SK-N-SH (cell line): ENCODE data around the gene SH3GL2. TPM values are rescaled to one million over a fixed set of nuclear protein-coding genes. Genes with fewer than 3 reads are reported as not detected.

Experiments used
- CTCF ChIA-PET: fragments of 300-600, 350-600 bp; formaldehyde crosslinking; extraction: SDS; loops from one replicate; lab custom pipeline; 2021; lab: Yijun Ruan, JAX
- POLR2A ChIA-PET: fragments of 350-600 bp; sonication (Branson Sonifier 250); formaldehyde crosslinking; extraction: SDS; loops from one replicate; lab custom pipeline; 2020; ENCODE audit warnings: antibody characterized with exemption, inconsistent platforms; lab: Yijun Ruan, JAX
- DNase-seq: peaks from one replicate; pipeline ENCODE4 v3.0.0; 2012
- H2AFZ ChIP-seq: fragments of 200-600 bp; sonication (generic); 2 replicates; pipeline ENCODE4 v1.8.1; 2016; ENCODE audit warnings: antibody characterized with exemption, mild to moderate bottlenecking, low read depth
- H3F3A ChIP-seq: fragments of 200-600 bp; sonication (generic); replicated peaks from 2 replicates; pipeline ENCODE3; 2016; ENCODE audit warnings: antibody characterized with exemption, mild to moderate bottlenecking; ENCODE audit not compliant: insufficient read depth
- H3K27ac ChIP-seq, 2 experiments: fragments of 200-500 bp in 1 of 2; fragments of 200-600 bp in 1 of 2; sonication (Bioruptor generic) in 1 of 2; sonication (generic), shearing (Covaris generic) in 1 of 2; 2 replicates each; pipeline versions ENCODE4 v1.5.1 to v1.6.1; 2014 to 2016; ENCODE audit warnings: low read depth in 2 of 2, inconsistent platforms in 1 of 2, low read length in 1 of 2, mild to moderate bottlenecking in 1 of 2, mixed read lengths in 1 of 2
- H3K27me3 ChIP-seq: fragments of 200-600 bp; sonication (generic), shearing (Covaris generic); 2 replicates; pipeline ENCODE4 v1.6.1; 2016; ENCODE audit warnings: mixed run types; ENCODE audit not compliant: insufficient read depth
- H3K36me3 ChIP-seq, 2 experiments: fragments of 200-500 bp in 1 of 2; fragments of 200-600 bp in 1 of 2; sonication (Bioruptor generic) in 1 of 2; sonication (generic) in 1 of 2; replicated peaks in 1 of 2; 2 replicates each; pipeline versions ENCODE3 to v1.5.1; 2014 to 2016; ENCODE audit warnings: low read length in 1 of 2, mild to moderate bottlenecking in 1 of 2; ENCODE audit not compliant: insufficient read depth in 2 of 2, control insufficient read depth in 1 of 2
- H3K4me1 ChIP-seq, 2 experiments: fragments of 200-500 bp in 1 of 2; fragments of 200-600 bp in 1 of 2; sonication (Bioruptor generic) in 1 of 2; sonication (generic), shearing (Covaris generic) in 1 of 2; 2 replicates each; pipeline versions ENCODE4 v1.5.1 to v1.6.1; 2014 to 2016; ENCODE audit warnings: low read depth in 1 of 2, low read length in 1 of 2, mixed run types in 1 of 2; ENCODE audit not compliant: insufficient read depth in 2 of 2, control insufficient read depth in 1 of 2
- H3K4me2 ChIP-seq: fragments of 200-600 bp; sonication (generic), shearing (Covaris generic); 2 replicates; pipeline ENCODE4 v1.6.1; 2017; ENCODE audit warnings: mixed run types
- H3K4me3 ChIP-seq, 2 experiments: fragments of 200-500 bp in 1 of 2; fragments of 200-600 bp in 1 of 2; sonication (Bioruptor generic) in 1 of 2; sonication (generic), shearing (Covaris generic) in 1 of 2; 2 replicates each; pipeline versions ENCODE4 v1.5.1 to v1.8.1; 2014 to 2016; ENCODE audit warnings: low read depth in 2 of 2, inconsistent platforms in 1 of 2, low read length in 1 of 2, mild to moderate bottlenecking in 1 of 2, mixed read lengths in 1 of 2, moderate library complexity in 1 of 2
- H3K79me2 ChIP-seq: fragments of 200-600 bp; sonication (generic); 2 replicates; pipeline ENCODE4 v1.8.1; 2017; ENCODE audit warnings: mild to moderate bottlenecking; ENCODE audit not compliant: insufficient read depth
- H3K9ac ChIP-seq: fragments of 200-600 bp; sonication (generic); 2 replicates; pipeline ENCODE4 v1.6.1; 2017; ENCODE audit warnings: mixed run types
- H3K9me2 ChIP-seq: fragments of 200-600 bp; sonication (generic); 2 replicates; pipeline ENCODE4 v1.6.1; 2017; ENCODE audit warnings: mixed run types
- H3K9me3 ChIP-seq: fragments of 200-600 bp; sonication (generic); 2 replicates; pipeline ENCODE4 v1.6.1; 2017; ENCODE audit warnings: mixed run types, mild to moderate bottlenecking, moderate library complexity
- H4K20me1 ChIP-seq: fragments of 200-600 bp; sonication (generic); 2 replicates; pipeline ENCODE4 v1.6.1; 2017; ENCODE audit warnings: mild to moderate bottlenecking, mixed run types; ENCODE audit not compliant: insufficient read depth
- ELF1 ChIP-seq: IDR thresholded peaks from 2 replicates; pipeline ENCODE4 v1.4.0; 2012
- EP300 ChIP-seq, 2 experiments: IDR thresholded peaks; 2 replicates each; pipeline versions ENCODE4 v1.4.0 to v1.6.1; 2012; ENCODE audit warnings: borderline replicate concordance in 1 of 2, low read depth in 1 of 2, low read length in 1 of 2
- EZH2phosphoT487 ChIP-seq: fragments of 200-600 bp; sonication (generic); IDR thresholded peaks from 2 replicates; pipeline ENCODE4 v1.6.1; 2017; ENCODE audit warnings: low read depth, mixed run types, mild to moderate bottlenecking, antibody characterized with exemption, moderate library complexity, borderline replicate concordance
- FOSL2 ChIP-seq: IDR thresholded peaks from 2 replicates; pipeline ENCODE4 v1.4.0; 2012; ENCODE audit warnings: low read depth, mild to moderate bottlenecking, moderate library complexity, borderline replicate concordance
- GABPA ChIP-seq: IDR thresholded peaks from 2 replicates; pipeline ENCODE4 v1.4.0; 2012; ENCODE audit warnings: low read depth, mild to moderate bottlenecking
- JUND ChIP-seq: IDR thresholded peaks from 2 replicates; pipeline ENCODE4 v1.4.0; 2012
- MEF2A ChIP-seq: IDR thresholded peaks from 2 replicates; pipeline ENCODE4 v1.4.0; 2012; ENCODE audit warnings: low read depth, borderline replicate concordance
- MXI1 ChIP-seq: IDR thresholded peaks from 2 replicates; pipeline ENCODE4 v1.6.1; 2012; ENCODE audit warnings: mild to moderate bottlenecking, low read depth, low read length, improper control_type of control experiment
- NFIC ChIP-seq: IDR thresholded peaks from 2 replicates; pipeline ENCODE4 v1.4.0; 2012; ENCODE audit warnings: borderline replicate concordance
- NRF1 ChIP-seq: IDR thresholded peaks from 2 replicates; pipeline ENCODE4 v1.6.1; 2012; ENCODE audit warnings: low read depth, mild to moderate bottlenecking, low read length
- POLR2AphosphoS5 ChIP-seq: IDR thresholded peaks from 2 replicates; pipeline ENCODE4 v1.6.1; 2012; ENCODE audit warnings: low read depth, low read length
- RAD21 ChIP-seq: IDR thresholded peaks from 2 replicates; pipeline ENCODE4 v1.6.1; 2012; ENCODE audit warnings: mild to moderate bottlenecking, low read length
- RCOR1 ChIP-seq: fragments of 150-350 bp; IDR thresholded peaks from 2 replicates; pipeline ENCODE4 v1.6.1; 2017; ENCODE audit warnings: antibody characterized with exemption, low read length
- RFX5 ChIP-seq: IDR thresholded peaks from 2 replicates; pipeline ENCODE4 v1.6.1; 2012; ENCODE audit warnings: mild to moderate bottlenecking, improper control_type of control experiment, low read length
- SIN3A ChIP-seq: IDR thresholded peaks from 2 replicates; pipeline ENCODE4 v1.6.1; 2012; ENCODE audit warnings: low read depth, mild to moderate bottlenecking, low read length, moderate library complexity, borderline replicate concordance
- SMC3 ChIP-seq: IDR thresholded peaks from 2 replicates; pipeline ENCODE4 v1.6.1; 2012; ENCODE audit warnings: low read depth, low read length, improper control_type of control experiment
- TCF12 ChIP-seq: IDR thresholded peaks from 2 replicates; pipeline ENCODE4 v1.4.0; 2012
- TEAD4 ChIP-seq: IDR thresholded peaks from 2 replicates; pipeline ENCODE4 v1.4.0; 2012; ENCODE audit warnings: mild to moderate bottlenecking, borderline replicate concordance; ENCODE audit not compliant: insufficient read depth
- YY1 ChIP-seq: IDR thresholded peaks from 2 replicates; pipeline ENCODE4 v1.4.0; 2012; ENCODE audit warnings: low read depth, mild to moderate bottlenecking
- WGBS: methylation state at CpG from one replicate; pipeline ENCODE4 v1.1.6; 2017; ENCODE audit warnings: low lambda C conversion rate; 5-methylcytosine and 5-hydroxymethylcytosine counted together
- polyA plus RNA-seq, 3 experiments: library from polyadenylated mRNA; depleted of rRNA; stranded (reverse); fragments of >200 nt; gene quantifications; 2 replicates each; pipeline ENCODE4 v1.2.3, GENCODE V29; 2012
- TF ChIP-seq, protein P1 (sequence below): IDR thresholded peaks from 2 replicates; pipeline ENCODE4; 2012
- TF ChIP-seq, protein P2 (sequence below): IDR thresholded peaks from 2 replicates; pipeline ENCODE4 v1.4.0; 2012; ENCODE audit warnings: low read depth, borderline replicate concordance
- TF ChIP-seq, protein P3 (sequence below): IDR thresholded peaks from 2 replicates; pipeline ENCODE4 v1.4.0; 2012; ENCODE audit warnings: low read depth
- TF ChIP-seq, protein P4 (sequence below): fragments of 200-600 bp; sonication (generic); IDR thresholded peaks from 2 replicates; pipeline ENCODE4 v1.6.1; 2017; ENCODE audit warnings: antibody characterized with exemption, mild to moderate bottlenecking, moderate library complexity

SH3GL2 gene
- polyA plus RNA-seq, 1 of the 3 experiments (the other 2 are of a cell fraction) = 0.05 TPM

DNA sequence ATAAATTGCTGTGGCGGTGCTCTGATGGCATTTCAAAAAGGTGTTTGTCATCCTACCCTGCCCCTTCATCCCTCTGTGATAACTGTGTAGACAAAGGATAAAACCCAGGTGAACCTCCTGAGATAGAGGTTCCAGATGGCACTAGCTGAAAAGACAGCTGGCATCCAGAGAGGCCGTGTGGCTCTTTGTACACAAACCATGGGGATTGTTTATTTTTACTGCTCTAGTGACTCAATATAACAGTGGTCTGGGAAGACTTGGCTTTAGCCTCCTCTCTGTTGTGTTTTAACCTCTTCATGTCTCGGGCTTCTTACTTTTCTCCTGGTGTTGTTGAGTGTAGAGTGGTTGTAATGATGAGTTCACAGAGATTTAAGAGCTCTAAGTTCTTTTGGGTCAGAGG, 48.8 kb downstream of the SH3GL2 start:
- no peaks in the 10 kb centered on the region for H3K79me2 ChIP-seq
- H3K9ac ChIP-seq = no peak overlapping the region
- no peak for TF ChIP-seq TEAD4
- no peak for TF ChIP-seq NFIC
- no peak for TF ChIP-seq EP300 (IDR thresholded peaks at IDR 0.05; ENCODE audit: borderline replicate concordance in 1 of 2, low read depth in 1 of 2, low read length in 1 of 2)
- TF ChIP-seq, protein P1, sequence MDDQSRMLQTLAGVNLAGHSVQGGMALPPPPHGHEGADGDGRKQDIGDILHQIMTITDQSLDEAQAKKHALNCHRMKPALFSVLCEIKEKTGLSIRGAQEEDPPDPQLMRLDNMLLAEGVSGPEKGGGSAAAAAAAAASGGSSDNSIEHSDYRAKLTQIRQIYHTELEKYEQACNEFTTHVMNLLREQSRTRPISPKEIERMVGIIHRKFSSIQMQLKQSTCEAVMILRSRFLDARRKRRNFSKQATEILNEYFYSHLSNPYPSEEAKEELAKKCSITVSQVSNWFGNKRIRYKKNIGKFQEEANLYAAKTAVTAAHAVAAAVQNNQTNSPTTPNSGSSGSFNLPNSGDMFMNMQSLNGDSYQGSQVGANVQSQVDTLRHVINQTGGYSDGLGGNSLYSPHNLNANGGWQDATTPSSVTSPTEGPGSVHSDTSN = no peak
- no peak for TF ChIP-seq NRF1
- no peak for TF ChIP-seq FOSL2
- TF ChIP-seq YY1 = no peak
- TF ChIP-seq EZH2phosphoT487 = no peak
- no peak for TF ChIP-seq SMC3
- TF ChIP-seq RAD21 = no peak
- TF ChIP-seq SIN3A = no peak
- no peak for TF ChIP-seq GABPA
- TF ChIP-seq ELF1 = no peak
- no peak for TF ChIP-seq POLR2AphosphoS5
- TF ChIP-seq MEF2A = no peak
- no peak for TF ChIP-seq TCF12
- TF ChIP-seq RCOR1 = no peak
- TF ChIP-seq, protein P2, sequence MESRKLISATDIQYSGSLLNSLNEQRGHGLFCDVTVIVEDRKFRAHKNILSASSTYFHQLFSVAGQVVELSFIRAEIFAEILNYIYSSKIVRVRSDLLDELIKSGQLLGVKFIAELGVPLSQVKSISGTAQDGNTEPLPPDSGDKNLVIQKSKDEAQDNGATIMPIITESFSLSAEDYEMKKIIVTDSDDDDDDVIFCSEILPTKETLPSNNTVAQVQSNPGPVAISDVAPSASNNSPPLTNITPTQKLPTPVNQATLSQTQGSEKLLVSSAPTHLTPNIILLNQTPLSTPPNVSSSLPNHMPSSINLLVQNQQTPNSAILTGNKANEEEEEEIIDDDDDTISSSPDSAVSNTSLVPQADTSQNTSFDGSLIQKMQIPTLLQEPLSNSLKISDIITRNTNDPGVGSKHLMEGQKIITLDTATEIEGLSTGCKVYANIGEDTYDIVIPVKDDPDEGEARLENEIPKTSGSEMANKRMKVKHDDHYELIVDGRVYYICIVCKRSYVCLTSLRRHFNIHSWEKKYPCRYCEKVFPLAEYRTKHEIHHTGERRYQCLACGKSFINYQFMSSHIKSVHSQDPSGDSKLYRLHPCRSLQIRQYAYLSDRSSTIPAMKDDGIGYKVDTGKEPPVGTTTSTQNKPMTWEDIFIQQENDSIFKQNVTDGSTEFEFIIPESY = no peak
- TF ChIP-seq RFX5 = no peak
- H3K9me3 ChIP-seq = no peaks in the 10 kb centered on the region
- ChIA-PET POLR2A (no interaction called here), CTCF (no interaction called here)
- H3K4me2 ChIP-seq = no peak overlapping the region
- no peaks in the 10 kb centered on the region for H3K9me2 ChIP-seq
- no peak overlapping the region for H2AFZ ChIP-seq
- no peaks in the 10 kb centered on the region for H3F3A ChIP-seq
- no peaks in the 10 kb centered on the region for H3K4me1 ChIP-seq
- H4K20me1 ChIP-seq = no peaks in the 10 kb centered on the region
- 5% methylated on average over 3 of the region's 3 CpGs for WGBS
- no peak overlapping the region for H3K4me3 ChIP-seq
- H3K27ac ChIP-seq = no peak overlapping the region
- no peaks in the 10 kb centered on the region for H3K27me3 ChIP-seq
- no peaks in the 10 kb centered on the region for H3K36me3 ChIP-seq
- no peak for DNase-seq

DNA sequence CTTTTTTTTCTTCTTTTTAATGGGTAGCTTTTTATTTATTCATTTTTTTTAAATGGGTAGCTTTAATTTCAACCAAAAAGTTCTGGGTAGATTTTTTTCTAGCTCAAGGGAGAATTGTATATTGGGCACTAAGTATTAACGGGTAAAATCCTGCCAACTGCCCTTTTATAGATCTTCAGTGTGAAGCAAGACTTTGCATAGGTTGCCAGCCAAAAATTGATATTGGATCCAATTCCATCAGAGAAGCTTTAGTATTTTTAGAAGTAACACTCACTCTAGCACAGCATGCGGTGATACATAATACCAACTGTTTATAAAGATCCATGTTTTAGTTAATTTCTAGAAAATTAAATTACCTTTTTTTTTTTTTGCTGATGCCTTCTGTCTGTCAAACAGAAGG, 49.8 kb downstream of the SH3GL2 start:
- 32% methylated on average over 2 of the region's 2 CpGs for WGBS
- Histone ChIP-seq H2AFZ (no peak overlapping the region), H3K4me3 (no peak overlapping the region), H3K4me1 (no peaks in the 10 kb centered on the region), H4K20me1 (no peaks in the 10 kb centered on the region), H3K9ac (no peak overlapping the region), H3K9me2 (no peaks in the 10 kb centered on the region), H3K27ac (no peak overlapping the region), H3K9me3 (no peaks in the 10 kb centered on the region), H3K27me3 (no peaks in the 10 kb centered on the region), H3K4me2 (no peak overlapping the region), H3K79me2 (no peaks in the 10 kb centered on the region), H3F3A (no peaks in the 10 kb centered on the region), H3K36me3 (no peaks in the 10 kb centered on the region)
- ChIA-PET POLR2A (no interaction called here), CTCF (no interaction called here)
- no peak for TF ChIP-seq TEAD4
- no peak for TF ChIP-seq MXI1
- TF ChIP-seq FOSL2 = no peak
- TF ChIP-seq, protein P3, sequence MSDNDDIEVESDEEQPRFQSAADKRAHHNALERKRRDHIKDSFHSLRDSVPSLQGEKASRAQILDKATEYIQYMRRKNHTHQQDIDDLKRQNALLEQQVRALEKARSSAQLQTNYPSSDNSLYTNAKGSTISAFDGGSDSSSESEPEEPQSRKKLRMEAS = no peak
- TF ChIP-seq JUND = no peak
- TF ChIP-seq, protein P4, sequence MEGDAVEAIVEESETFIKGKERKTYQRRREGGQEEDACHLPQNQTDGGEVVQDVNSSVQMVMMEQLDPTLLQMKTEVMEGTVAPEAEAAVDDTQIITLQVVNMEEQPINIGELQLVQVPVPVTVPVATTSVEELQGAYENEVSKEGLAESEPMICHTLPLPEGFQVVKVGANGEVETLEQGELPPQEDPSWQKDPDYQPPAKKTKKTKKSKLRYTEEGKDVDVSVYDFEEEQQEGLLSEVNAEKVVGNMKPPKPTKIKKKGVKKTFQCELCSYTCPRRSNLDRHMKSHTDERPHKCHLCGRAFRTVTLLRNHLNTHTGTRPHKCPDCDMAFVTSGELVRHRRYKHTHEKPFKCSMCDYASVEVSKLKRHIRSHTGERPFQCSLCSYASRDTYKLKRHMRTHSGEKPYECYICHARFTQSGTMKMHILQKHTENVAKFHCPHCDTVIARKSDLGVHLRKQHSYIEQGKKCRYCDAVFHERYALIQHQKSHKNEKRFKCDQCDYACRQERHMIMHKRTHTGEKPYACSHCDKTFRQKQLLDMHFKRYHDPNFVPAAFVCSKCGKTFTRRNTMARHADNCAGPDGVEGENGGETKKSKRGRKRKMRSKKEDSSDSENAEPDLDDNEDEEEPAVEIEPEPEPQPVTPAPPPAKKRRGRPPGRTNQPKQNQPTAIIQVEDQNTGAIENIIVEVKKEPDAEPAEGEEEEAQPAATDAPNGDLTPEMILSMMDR = no peak
- TF ChIP-seq, protein P1 = no peak
- no peak for DNase-seq
